Naive thymus-derived CD8-positive, alpha-beta T cell (primary cell): ENCODE results near the gene AAK1. TPM values are rescaled to one million over a fixed set of nuclear protein-coding genes. Genes with fewer than 3 reads are reported as not detected.
A peak's percentile ranks its signal among the peaks of the same experiment; 100 is the strongest.

Experiments used
- ATAC-seq, 2 donors: fragments of 150-1000 bp; cut with Tn5 transposase in 1 of 2; sonication (Bioruptor Pico), chemical (Tn5 transposase) in 1 of 2; 1 replicate in 1 of 2; 2 replicates in 1 of 2; pipeline ENCODE4 v1.10.0; 2021; ENCODE audit warnings: mild to moderate bottlenecking in 2 of 2, moderate library complexity in 2 of 2
- POLR2A ChIA-PET: fragments of 350-600 bp; sonication (Branson Sonifier 250); formaldehyde crosslinking; loops from one replicate; lab custom pipeline; 2021; ENCODE audit warnings: antibody characterized with exemption; lab: Charles Lee
- DNase-seq, 10 donors: peaks; one replicate each; pipeline versions ENCODE4 v3.0.0 to v3.0.0-alpha.2; 2020 to 2022
- H3K27ac Mint-ChIP-seq, 10 donors: one replicate each; pipeline ENCODE4 v1.8.0; 2020 to 2022; ENCODE audit warnings: mild to moderate bottlenecking in 10 of 10, mixed read lengths in 10 of 10, moderate library complexity in 4 of 10, inconsistent platforms in 1 of 10
- H3K27me3 Mint-ChIP-seq, 5 donors: one replicate each; pipeline ENCODE4 v1.8.0; 2021 to 2022; ENCODE audit warnings: mixed read lengths in 5 of 5
- H3K36me3 Mint-ChIP-seq, 3 donors: one replicate each; pipeline ENCODE4 v1.8.0; 2020 to 2022; ENCODE audit warnings: mixed read lengths in 3 of 3, mild to moderate bottlenecking in 2 of 3, inconsistent platforms in 1 of 3
- H3K4me1 Mint-ChIP-seq, 4 donors: one replicate each; pipeline ENCODE4 v1.8.0; 2021 to 2022; ENCODE audit warnings: mixed read lengths in 4 of 4
- H3K4me3 Mint-ChIP-seq, 10 donors: one replicate each; pipeline ENCODE4 v1.8.0; 2020 to 2022; ENCODE audit warnings: mild to moderate bottlenecking in 10 of 10, mixed read lengths in 10 of 10, moderate library complexity in 6 of 10, inconsistent platforms in 1 of 10
- H3K9me3 Mint-ChIP-seq, 9 donors: one replicate each; pipeline ENCODE4 v1.8.0; 2020 to 2022; ENCODE audit warnings: mixed read lengths in 9 of 9, mild to moderate bottlenecking in 3 of 9, inconsistent platforms in 1 of 9, moderate library complexity in 1 of 9
- polyA plus RNA-seq, 3 donors: library from polyadenylated mRNA; unstranded; fragments of 300-500 nt; fragmentation: Illumina TruSeq; gene quantifications; one replicate each; pipeline ENCODE4 v1.2.3, GENCODE V29; 2021
- total RNA-seq, 8 experiments: library from RNA in 2 of 8; stranded (reverse) in 2 of 8; gene quantifications; one replicate each; pipeline ENCODE4 v1.2.3 and lab custom pipeline; 2021 to 2026

Gene AAK1
- total and polyA plus RNA-seq, 5 experiments from 2014 or later: 59.8 to 222 (median 106) TPM

GRCh38 chr2:69567157-69567908 lies 76.2 kb downstream of the AAK1 start:
- Mint-ChIP-seq H3K27ac (peak overlapping the region; percentile 23 to 93 (median 79)), H3K4me1 (peaks cover 64 to 99% (median 92%) of the 10 kb centered on the region in 4 donors), H3K4me3 (peak overlapping the region in 9 of 10 donors; percentile 3 to 62 (median 39)), H3K9me3 (no peaks in the 10 kb centered on the region), H3K36me3 (peaks cover 0 to 35% (median 0%) of the 10 kb centered on the region in 3 donors), H3K27me3 (no peaks in the 10 kb centered on the region)
- DNase-seq: no peak
- POLR2A ChIA-PET: interaction anchor here (0.7 to 4.1 kb wide), 5 partner anchors 46 to 174 kb away, joined by 3 to 23 read pairs (median 3); partner anchors contain the start of gene AAK1
- ATAC-seq: peak in 1 of 2 donors; percentile 20

GRCh38 chr2:69566669-69567068 lies 76.9 kb downstream of the AAK1 start:
- peaks cover 0 to 41% (median 0%) of the 10 kb centered on the region in 3 donors for H3K36me3 Mint-ChIP-seq
- DNase-seq: no peak
- no peaks in the 10 kb centered on the region for H3K9me3 Mint-ChIP-seq
- H3K4me1 Mint-ChIP-seq: peaks cover 65 to 100% (median 94%) of the 10 kb centered on the region in 4 donors
- POLR2A ChIA-PET: interaction anchor here (0.9 to 4.1 kb wide), 4 partner anchors 47 to 174 kb away, joined by 3 to 23 read pairs (median 3); partner anchors contain the start of gene AAK1
- ATAC-seq: peak in 1 of 2 donors; percentile 28
- H3K4me3 Mint-ChIP-seq: peak overlapping the region in 9 of 10 donors; percentile 3 to 62 (median 37)
- H3K27ac Mint-ChIP-seq: peak overlapping the region; percentile 23 to 93 (median 77)
- H3K27me3 Mint-ChIP-seq: no peaks in the 10 kb centered on the region

GRCh38 chr2:69565431-69565839 lies 78.1 kb downstream of the AAK1 start:
- ATAC-seq (peak; percentile 77 to 86), DNase-seq (peak; percentile 40 to 78 (median 59))
- Mint-ChIP-seq H3K27ac (peak overlapping the region; percentile 41 to 89 (median 82)), H3K27me3 (no peaks in the 10 kb centered on the region), H3K4me1 (peaks cover 58 to 100% (median 92%) of the 10 kb centered on the region in 4 donors), H3K9me3 (no peaks in the 10 kb centered on the region), H3K4me3 (peak overlapping the region in 9 of 10 donors; percentile 45 to 76 (median 68)), H3K36me3 (peaks cover 0 to 31% (median 0%) of the 10 kb centered on the region in 3 donors)
- POLR2A ChIA-PET: interaction anchor here (0.6 to 4.1 kb wide), 7 partner anchors 9 to 79 kb away, joined by 3 to 23 read pairs (median 3); partner anchors contain the start of gene AAK1

- Mint-ChIP-seq H3K4me3 (peak overlapping the region; percentile 45 to 76 (median 66)), H3K27ac (peak overlapping the region; percentile 61 to 89 (median 82)), H3K27me3 (no peaks in the 10 kb centered on the region), H3K9me3 (no peaks in the 10 kb centered on the region), H3K36me3 (peaks cover 0 to 26% (median 0%) of the 10 kb centered on the region in 3 donors), H3K4me1 (peaks cover 59 to 100% (median 94%) of the 10 kb centered on the region in 4 donors)
- peak in 1 of 2 donors; percentile 32 for ATAC-seq
- POLR2A ChIA-PET: interaction anchor here (0.9 to 4.1 kb wide), 3 partner anchors 8 to 80 kb away, joined by 3 to 23 read pairs (median 3); partner anchors contain the start of gene AAK1
- no peak for DNase-seq
These were observed 78.9 kb downstream of the AAK1 start for GRCh38 chr2:69564604-69565003.

GRCh38 chr2:69563021-69563420 lies 80.5 kb downstream of the AAK1 start:
- POLR2A ChIA-PET: interaction anchor here (4.1 kb wide), 1 partner anchor 82 kb away, joined by 23 read pairs; the partner anchor contains the start of gene AAK1
- no peaks in the 10 kb centered on the region for H3K9me3 Mint-ChIP-seq
- H3K36me3 Mint-ChIP-seq: peaks cover 0 to 19% (median 0%) of the 10 kb centered on the region in 3 donors
- ATAC-seq: no peak
- peak overlapping the region in 7 of 10 donors; percentile 33 to 94 (median 86) for H3K27ac Mint-ChIP-seq
- H3K27me3 Mint-ChIP-seq: no peaks in the 10 kb centered on the region
- H3K4me1 Mint-ChIP-seq: peaks cover 55 to 99% (median 92%) of the 10 kb centered on the region in 4 donors
- no peak for DNase-seq
- H3K4me3 Mint-ChIP-seq: peak overlapping the region in 6 of 10 donors; percentile 0 to 70 (median 48)

GRCh38 chr2:69561101-69561500 lies 82.4 kb downstream of the AAK1 start:
- H3K4me1 Mint-ChIP-seq: peaks cover 46 to 97% (median 88%) of the 10 kb centered on the region in 4 donors
- POLR2A ChIA-PET: no interaction called here
- peaks cover 2 to 29% (median 3%) of the 10 kb centered on the region in 3 donors for H3K36me3 Mint-ChIP-seq
- no peak for ATAC-seq
- no peaks in the 10 kb centered on the region for H3K9me3 Mint-ChIP-seq
- DNase-seq: no peak
- H3K27me3 Mint-ChIP-seq: no peaks in the 10 kb centered on the region
- no peak overlapping the region for H3K4me3 Mint-ChIP-seq
- H3K27ac Mint-ChIP-seq: peak overlapping the region in 4 of 10 donors; percentile 48 to 79 (median 66)

- POLR2A ChIA-PET: no interaction called here
These were observed 83.4 kb downstream of the AAK1 start for GRCh38 chr2:69560147-69560482.

GRCh38 chr2:69559442-69560146 lies 83.9 kb downstream of the AAK1 start:
- DNase-seq: peak in 2 of 10 donors; percentile 24 to 26
- Mint-ChIP-seq H3K4me1 (peaks cover 39 to 97% (median 87%) of the 10 kb centered on the region in 4 donors), H3K4me3 (peak overlapping the region in 8 of 10 donors; percentile 33 to 61 (median 54)), H3K27ac (peak overlapping the region in 9 of 10 donors; percentile 38 to 84 (median 70)), H3K27me3 (no peaks in the 10 kb centered on the region), H3K36me3 (peaks cover 3 to 39% (median 9%) of the 10 kb centered on the region in 3 donors), H3K9me3 (no peaks in the 10 kb centered on the region)
- ATAC-seq: peak; percentile 57 to 66
- POLR2A ChIA-PET: no interaction called here

More at GRCh38 chr2:69560147-69560482, 83.4 kb downstream of the AAK1 start:
- H3K4me3 Mint-ChIP-seq: peak overlapping the region in 8 of 10 donors; percentile 25 to 61 (median 52)
- peaks cover 40 to 97% (median 87%) of the 10 kb centered on the region in 4 donors for H3K4me1 Mint-ChIP-seq
- no peaks in the 10 kb centered on the region for H3K27me3 Mint-ChIP-seq
- peaks cover 3 to 34% (median 5%) of the 10 kb centered on the region in 3 donors for H3K36me3 Mint-ChIP-seq
- ATAC-seq (peak; percentile 42 to 43), DNase-seq (no peak)
- H3K27ac Mint-ChIP-seq: peak overlapping the region in 9 of 10 donors; percentile 38 to 84 (median 70)
- H3K9me3 Mint-ChIP-seq: no peaks in the 10 kb centered on the region

- Mint-ChIP-seq H3K27ac (peak overlapping the region in 7 of 10 donors; percentile 29 to 81 (median 56)), H3K4me3 (peak overlapping the region in 4 of 10 donors; percentile 9 to 30 (median 13)), H3K4me1 (peaks cover 32 to 88% (median 81%) of the 10 kb centered on the region in 4 donors), H3K9me3 (no peaks in the 10 kb centered on the region), H3K36me3 (peaks cover 9 to 56% (median 11%) of the 10 kb centered on the region in 3 donors), H3K27me3 (no peaks in the 10 kb centered on the region)
- ATAC-seq: no peak
- POLR2A ChIA-PET: no interaction called here
- no peak for DNase-seq
These were observed 87.5 kb downstream of the AAK1 start for GRCh38 chr2:69556008-69556407.

- POLR2A ChIA-PET: interaction anchor here (0.6 to 0.8 kb wide), 3 partner anchors 27 to 184 kb away, joined by 3 read pairs; no protein-coding TSS in a partner anchor
- no peaks in the 10 kb centered on the region for H3K27me3 Mint-ChIP-seq
- peak overlapping the region in 8 of 10 donors; percentile 16 to 84 (median 45) for H3K27ac Mint-ChIP-seq
- peaks cover 9 to 61% (median 11%) of the 10 kb centered on the region in 3 donors for H3K36me3 Mint-ChIP-seq
- peaks cover 32 to 82% (median 73%) of the 10 kb centered on the region in 4 donors for H3K4me1 Mint-ChIP-seq
- DNase-seq: no peak
- peak overlapping the region in 8 of 10 donors; percentile 2 to 53 (median 35) for H3K4me3 Mint-ChIP-seq
- H3K9me3 Mint-ChIP-seq: no peaks in the 10 kb centered on the region
- peak; percentile 30 to 40 for ATAC-seq
These were observed 88.6 kb downstream of the AAK1 start for GRCh38 chr2:69554981-69555380.

GRCh38 chr2:69554568-69554967 lies 89.0 kb downstream of the AAK1 start:
- Mint-ChIP-seq H3K4me1 (peaks cover 28 to 81% (median 73%) of the 10 kb centered on the region in 4 donors), H3K27ac (peak overlapping the region in 7 of 10 donors; percentile 16 to 84 (median 56)), H3K9me3 (no peaks in the 10 kb centered on the region), H3K27me3 (no peaks in the 10 kb centered on the region), H3K36me3 (peaks cover 9 to 63% (median 11%) of the 10 kb centered on the region in 3 donors), H3K4me3 (peak overlapping the region in 6 of 10 donors; percentile 2 to 53 (median 36))
- ATAC-seq: no peak
- POLR2A ChIA-PET: interaction anchor here (0.6 to 0.8 kb wide), 2 partner anchors 27 to 90 kb away, joined by 3 read pairs; no protein-coding TSS in a partner anchor
- no peak for DNase-seq
